H1 (cell line): ENCODE data around the gene GP2. TPM values are rescaled to one million over a fixed set of nuclear protein-coding genes. Genes with fewer than 3 reads are reported as not detected.

Experiments used
- ATF3 ChIP-seq: IDR thresholded peaks from 2 replicates; pipeline ENCODE4 v1.6.1; 2011; ENCODE audit warnings: low read depth, mild to moderate bottlenecking, low read length; ENCODE audit not compliant: insufficient read depth
- CBX5 ChIP-seq: fragments of 300-800, 300-1000 bp; sonication (generic); IDR thresholded peaks from 2 replicates; pipeline ENCODE4 v1.7.1; 2016; ENCODE audit warnings: antibody characterized with exemption, low read length, low read depth
- CHD7 ChIP-seq: fragments of 300-600 bp; sonication (generic); IDR thresholded peaks from 2 replicates; pipeline ENCODE4 v1.7.1; 2012; ENCODE audit warnings: low read length, moderate library complexity, mild to moderate bottlenecking, inconsistent platforms; ENCODE audit not compliant: insufficient replicate concordance
- KDM5A ChIP-seq: fragments of 200-600 bp; IDR thresholded peaks from 2 replicates; pipeline ENCODE4 v1.7.1; 2012; ENCODE audit warnings: mild to moderate bottlenecking, low read length, inconsistent platforms, mixed read lengths
- SP4 ChIP-seq: IDR thresholded peaks from 2 replicates; pipeline ENCODE4 v1.6.1; 2012; ENCODE audit warnings: low read length, inconsistent platforms
- polyA plus RNA-seq, 7 experiments: library from polyadenylated mRNA; depleted of rRNA in 3 of 7; stranded (reverse) in 5 of 7; unstranded in 2 of 7; fragments of >200 nt in 5 of 7; fragments of 200-250 nt in 2 of 7; gene quantifications; 1 replicate in 5 of 7; 2 replicates in 1 of 7; 4 replicates in 1 of 7; pipeline versions ENCODE4 v1.2.1 to v1.2.3, GENCODE V29; 2011 to 2013; ENCODE audit warnings: missing spikeins in 2 of 7, mixed read lengths in 2 of 7
- total RNA-seq: library from RNA; stranded (reverse); fragmentation: NEBNext Ultra II Directional; extraction: Animal tissue kit (Norgen Biotek cat#: 25700); gene quantifications from 2 replicates; pipeline ENCODE4 v1.2.1, GENCODE V29; 2021

Gene GP2
- total and polyA plus RNA-seq, 2 of the 8 experiments (the other 6 are each of a cell fraction or from before 2014, with no cell fraction given): not detected

GRCh38 chr16:20320178-20320577 is 7.1 kb downstream of the GP2 start (continued):
- TF ChIP-seq ATF3: no peak
- no peak for TF ChIP-seq CHD7
- no peak for TF ChIP-seq SP4
- no peak for TF ChIP-seq CBX5
- TF ChIP-seq KDM5A: no peak
